Measurements from ENCODE around the gene SBK3. TPM values are rescaled to one million over a fixed set of nuclear protein-coding genes. Genes with fewer than 3 reads are reported as not detected.
"Not testable (repeated sequence)": the region's sequence is repeated elsewhere in the genome, so short reads cannot be mapped to it uniquely, and the experiment has no call there.

The SBK3 gene
- total RNA-seq, 2 donors from 2014 or later = not detected

DNA sequence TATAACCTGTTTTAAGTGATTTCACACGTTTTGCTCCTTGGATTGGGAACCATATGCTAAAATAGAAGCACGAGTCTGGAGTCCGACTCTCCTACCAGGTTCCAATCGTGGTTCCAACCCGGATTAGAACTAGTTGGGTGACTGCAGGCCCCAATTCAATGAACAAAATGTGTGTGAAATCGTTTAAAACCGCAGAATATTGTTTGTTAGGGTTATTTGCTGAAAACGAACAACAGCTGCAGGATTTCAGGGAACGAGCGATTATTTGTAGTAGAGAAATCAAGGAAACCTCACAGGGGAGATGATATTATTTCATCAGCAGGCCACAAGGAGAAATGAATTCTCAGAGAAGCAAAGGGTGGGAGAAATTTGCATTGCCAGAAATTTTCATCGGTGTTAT is 40.4 kb downstream of the SBK3 start:
- DNase-seq (ENCODE audit: low spot score in 2 of 2) (no peak), ATAC-seq (no peak)
- H3K36me3 Mint-ChIP-seq = peaks cover 0 to 9% of the 10 kb centered on the region in 2 donors
- H3K27ac Mint-ChIP-seq = no peak overlapping the region
- H3K9me3 Mint-ChIP-seq = peaks cover 0 to 5% of the 10 kb centered on the region in 2 donors

DNA sequence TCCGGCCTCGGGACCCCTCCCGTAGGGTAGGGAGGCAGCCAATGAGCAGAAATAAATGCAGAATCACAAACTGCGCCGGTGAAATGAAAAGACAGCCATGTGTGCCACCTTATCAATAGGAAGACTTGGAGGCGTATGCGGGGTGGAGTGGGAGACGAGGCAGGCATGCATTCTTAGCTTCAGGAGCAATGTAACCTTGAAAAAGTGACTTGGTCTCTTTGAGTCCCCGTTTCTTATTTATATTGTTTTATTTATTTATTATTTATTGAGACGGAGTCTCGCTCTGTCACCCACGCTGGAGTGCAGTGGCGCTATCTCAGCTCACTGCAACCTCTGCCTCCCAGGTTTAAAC is 41.1 kb downstream of the SBK3 start:
- peak overlapping the region in 1 of 2 donors; percentile 73 for H3K27ac Mint-ChIP-seq
- no peak for DNase-seq (ENCODE audit: low spot score in 2 of 2)
- H3K36me3 Mint-ChIP-seq = peaks cover 0 to 9% of the 10 kb centered on the region in 2 donors
- no peak for ATAC-seq
- H3K9me3 Mint-ChIP-seq = peaks cover 0 to 5% of the 10 kb centered on the region in 2 donors

DNA sequence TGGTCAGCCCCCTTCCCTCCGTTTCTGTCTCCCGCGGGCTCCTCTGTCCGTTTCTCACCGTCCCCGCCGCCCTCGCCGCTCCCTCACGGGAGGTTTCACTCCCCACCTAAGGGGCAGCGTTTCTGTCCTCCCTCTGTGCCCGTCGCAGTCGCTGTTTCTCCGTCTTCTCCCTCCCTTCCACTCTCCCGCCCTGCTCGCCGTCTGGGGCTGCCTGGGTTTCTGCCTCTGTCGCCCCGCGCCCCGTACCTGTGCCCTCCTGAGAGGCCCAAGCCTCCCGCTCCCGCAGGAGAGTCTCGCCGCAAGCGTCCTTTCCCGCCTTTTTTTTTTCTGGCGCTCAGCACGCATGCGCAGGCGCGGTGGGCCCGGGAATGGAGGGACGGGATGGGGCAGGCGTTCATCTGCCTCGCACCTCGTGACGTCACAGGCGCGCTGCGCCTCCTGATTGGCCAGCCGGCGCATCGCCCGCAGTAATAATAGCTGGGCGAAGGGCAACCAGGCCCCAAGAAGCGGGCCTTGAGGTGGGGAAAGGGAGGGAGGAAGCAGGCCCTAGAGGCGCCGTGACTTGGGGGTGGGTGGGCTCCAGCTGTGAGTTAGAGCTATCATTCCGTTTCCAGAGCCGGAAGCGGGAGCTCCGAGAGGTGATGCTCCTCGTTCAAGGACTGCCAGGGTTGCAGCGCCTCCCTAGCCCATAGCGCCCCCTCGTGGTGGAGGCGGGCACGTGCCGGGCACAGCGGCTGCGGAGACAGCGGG is 41.7 kb downstream of the SBK3 start:
- Mint-ChIP-seq H3K27ac (peak overlapping the region; percentile 73), H3K9me3 (peaks cover 0 to 5% of the 10 kb centered on the region in 2 donors), H3K36me3 (peaks cover 0 to 9% of the 10 kb centered on the region in 2 donors)
- ATAC-seq (peak; percentile 86 to 95), DNase-seq (ENCODE audit: low spot score in 2 of 2) (peak; percentile 82 to 99)

DNA sequence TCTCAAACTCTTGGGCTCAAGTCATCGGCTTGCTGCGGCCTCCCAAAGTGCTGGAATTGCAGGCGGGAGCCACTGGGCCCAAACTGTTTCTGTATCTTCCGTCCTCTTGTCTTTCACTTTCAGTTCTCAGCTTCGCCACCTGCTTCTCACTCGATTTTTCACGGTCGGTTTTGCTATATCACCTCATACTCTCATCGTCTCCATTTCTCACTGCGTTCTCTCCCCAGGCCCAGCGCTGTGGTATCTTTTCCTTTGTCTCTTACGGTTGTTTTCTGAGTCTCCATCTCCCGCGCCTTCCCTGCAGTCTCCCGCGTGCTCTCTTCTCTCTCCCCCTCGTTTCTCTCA is 42.2 kb downstream of the SBK3 start:
- peaks cover 0 to 5% of the 10 kb centered on the region in 2 donors for H3K9me3 Mint-ChIP-seq
- no peak for ATAC-seq
- peaks cover 0 to 9% of the 10 kb centered on the region in 2 donors for H3K36me3 Mint-ChIP-seq
- peak overlapping the region; percentile 73 for H3K27ac Mint-ChIP-seq
- DNase-seq (ENCODE audit: low spot score in 2 of 2) = no peak

DNA sequence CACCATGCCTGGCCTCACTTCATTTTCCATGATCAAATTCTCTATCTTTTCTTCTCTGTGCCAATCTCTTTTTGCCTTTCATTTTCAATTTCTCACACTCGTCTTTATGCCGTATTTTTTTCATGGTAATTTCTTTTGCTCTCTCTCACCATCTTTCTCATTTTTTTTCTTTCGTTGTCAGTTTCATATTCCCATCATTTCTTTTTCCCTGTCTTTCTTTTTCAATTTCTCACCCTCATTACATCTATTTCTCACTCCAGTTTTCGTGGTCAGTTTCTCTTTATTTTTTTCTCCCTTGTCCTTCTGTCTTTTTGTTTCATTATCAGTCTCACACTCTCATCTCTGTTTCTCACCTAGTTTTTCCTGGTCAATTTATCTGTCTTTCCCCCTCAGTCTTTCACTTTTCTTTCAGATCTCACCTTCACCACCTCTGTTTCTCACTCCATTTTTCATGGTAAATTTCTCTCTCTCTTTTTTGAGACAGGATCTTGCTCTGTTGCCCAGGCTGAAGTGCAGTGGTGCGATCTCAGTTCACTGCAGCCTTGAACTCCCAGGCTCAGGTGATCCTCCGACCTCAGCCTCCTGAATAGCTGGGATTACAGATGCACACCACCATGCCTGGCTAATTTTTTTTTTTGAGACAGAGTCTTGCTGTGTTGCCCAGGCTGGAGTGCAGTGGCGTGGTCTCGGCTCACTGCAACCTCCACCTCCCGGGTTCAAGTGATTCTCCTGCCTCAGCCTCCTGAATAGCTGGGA is 43.0 kb downstream of the SBK3 start:
- Mint-ChIP-seq H3K27ac (peak overlapping the region; percentile 15 to 55), H3K9me3 (peaks cover 0 to 5% of the 10 kb centered on the region in 2 donors), H3K36me3 (peaks cover 0 to 9% of the 10 kb centered on the region in 2 donors)
- no peak for ATAC-seq
- no peak for DNase-seq (ENCODE audit: low spot score in 2 of 2)

DNA sequence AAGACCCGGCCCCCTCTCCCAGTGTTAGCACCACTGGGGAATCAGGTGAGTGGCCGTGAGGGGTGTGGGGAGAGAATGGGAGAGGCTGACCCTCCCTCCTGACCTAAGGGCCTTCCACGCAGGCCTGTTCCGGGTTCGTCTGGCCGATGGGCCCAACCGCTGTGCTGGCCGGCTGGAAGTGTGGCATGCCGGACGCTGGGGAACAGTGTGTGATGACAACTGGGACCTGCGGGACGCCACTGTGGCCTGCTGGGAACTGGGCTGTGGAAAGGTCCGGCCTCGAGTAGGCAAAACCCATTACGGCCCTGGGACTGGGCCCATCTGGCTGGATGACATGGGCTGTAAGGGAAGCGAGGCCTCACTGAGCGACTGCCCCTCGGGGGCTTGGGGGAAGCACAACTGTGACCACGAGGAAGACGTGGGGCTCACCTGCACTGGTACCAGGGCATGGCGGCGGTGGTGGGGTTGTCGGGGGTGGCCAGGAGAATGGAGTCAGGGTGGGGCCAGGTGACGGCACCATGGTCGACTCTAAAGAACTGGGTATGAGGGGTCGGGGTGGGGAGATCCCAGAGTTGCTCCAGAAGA is 44.9 kb downstream of the SBK3 start:
- H3K9me3 Mint-ChIP-seq = peaks cover 0 to 5% of the 10 kb centered on the region in 2 donors
- H3K27ac Mint-ChIP-seq = no peak overlapping the region
- DNase-seq (ENCODE audit: low spot score in 2 of 2) = no peak
- H3K36me3 Mint-ChIP-seq = peaks cover 0 to 9% of the 10 kb centered on the region in 2 donors
- ATAC-seq = no peak

DNA sequence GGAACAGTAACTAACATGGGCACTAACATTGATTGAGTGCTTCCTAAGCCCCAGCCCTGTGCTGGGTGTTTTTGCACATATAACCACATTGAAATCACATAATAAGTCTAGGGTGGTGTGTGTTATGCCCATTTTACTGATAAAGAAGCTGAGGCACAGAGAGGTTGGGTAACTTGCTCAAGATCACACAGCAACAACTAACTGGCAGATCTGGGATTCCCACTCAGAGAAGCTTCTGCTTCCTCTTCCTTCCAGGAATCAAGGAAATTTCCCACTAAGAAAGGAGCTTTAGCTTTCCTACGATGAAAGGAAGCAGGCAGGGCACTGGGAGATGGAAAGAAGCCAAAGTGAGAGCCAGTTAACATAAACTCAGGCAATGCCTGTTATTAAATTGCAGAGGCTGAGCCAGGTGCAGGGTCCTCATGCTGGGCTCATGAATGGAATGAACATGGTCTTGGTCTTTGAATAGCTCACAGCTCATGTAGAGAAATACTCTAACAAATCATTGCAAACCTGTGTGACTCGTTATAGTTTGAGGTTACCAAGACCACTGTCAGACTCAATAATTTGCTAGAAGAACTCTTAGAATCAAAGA is 47.0 kb downstream of the SBK3 start:
- ATAC-seq (no peak), DNase-seq (ENCODE audit: low spot score in 2 of 2) (no peak)
- Mint-ChIP-seq H3K36me3 (peaks cover 0 to 5% of the 10 kb centered on the region in 2 donors), H3K9me3 (peaks cover 0 to 4% of the 10 kb centered on the region in 2 donors), H3K27ac (no peak overlapping the region)

DNA sequence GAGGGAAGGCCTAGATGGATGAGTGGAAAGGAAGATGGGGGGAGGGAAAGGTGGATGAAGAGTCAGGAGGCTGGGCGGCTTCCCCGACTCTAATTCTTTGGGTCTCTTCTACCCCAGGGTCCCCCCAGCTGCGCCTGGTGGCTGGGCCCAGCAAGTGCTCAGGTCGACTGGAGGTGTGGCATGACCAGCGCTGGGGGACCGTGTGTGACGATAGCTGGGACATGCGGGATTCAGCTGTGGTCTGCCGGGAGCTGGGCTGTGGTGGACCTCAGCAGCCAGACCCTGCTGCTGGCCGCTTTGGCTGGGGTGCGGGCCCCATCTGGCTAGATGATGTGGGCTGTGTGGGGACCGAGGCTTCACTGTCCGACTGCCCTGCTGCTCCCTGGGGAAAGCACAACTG is 47.6 kb downstream of the SBK3 start:
- H3K27ac Mint-ChIP-seq = no peak overlapping the region
- H3K9me3 Mint-ChIP-seq = no peaks in the 10 kb centered on the region
- ATAC-seq (no peak), DNase-seq (ENCODE audit: low spot score in 2 of 2) (no peak)
- H3K36me3 Mint-ChIP-seq = no peaks in the 10 kb centered on the region

DNA sequence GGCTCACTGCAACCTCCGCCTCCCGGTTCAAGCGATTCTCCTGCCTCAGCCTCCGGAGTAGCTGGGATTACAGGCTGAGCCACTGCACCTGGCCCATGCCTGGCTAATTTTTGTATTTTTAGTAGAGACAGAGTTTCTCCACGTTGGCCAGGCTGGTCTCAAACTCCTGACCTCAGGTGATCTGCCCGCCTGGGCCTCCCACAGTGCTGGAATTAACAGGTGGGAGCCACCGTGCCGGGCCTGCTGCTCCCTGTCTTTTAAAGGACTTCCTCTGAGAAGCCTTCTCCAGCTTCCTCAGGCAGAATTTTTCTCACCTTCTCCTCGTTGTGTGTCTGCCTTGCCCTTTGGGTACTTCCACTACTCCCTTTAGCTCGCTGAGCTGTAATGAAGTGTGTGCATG is 48.5 kb downstream of the SBK3 start:
- DNase-seq (ENCODE audit: low spot score in 2 of 2); H3K36me3 Mint-ChIP-seq; H3K9me3 Mint-ChIP-seq; ATAC-seq; H3K27ac Mint-ChIP-seq: not testable (repeated sequence)

DNA sequence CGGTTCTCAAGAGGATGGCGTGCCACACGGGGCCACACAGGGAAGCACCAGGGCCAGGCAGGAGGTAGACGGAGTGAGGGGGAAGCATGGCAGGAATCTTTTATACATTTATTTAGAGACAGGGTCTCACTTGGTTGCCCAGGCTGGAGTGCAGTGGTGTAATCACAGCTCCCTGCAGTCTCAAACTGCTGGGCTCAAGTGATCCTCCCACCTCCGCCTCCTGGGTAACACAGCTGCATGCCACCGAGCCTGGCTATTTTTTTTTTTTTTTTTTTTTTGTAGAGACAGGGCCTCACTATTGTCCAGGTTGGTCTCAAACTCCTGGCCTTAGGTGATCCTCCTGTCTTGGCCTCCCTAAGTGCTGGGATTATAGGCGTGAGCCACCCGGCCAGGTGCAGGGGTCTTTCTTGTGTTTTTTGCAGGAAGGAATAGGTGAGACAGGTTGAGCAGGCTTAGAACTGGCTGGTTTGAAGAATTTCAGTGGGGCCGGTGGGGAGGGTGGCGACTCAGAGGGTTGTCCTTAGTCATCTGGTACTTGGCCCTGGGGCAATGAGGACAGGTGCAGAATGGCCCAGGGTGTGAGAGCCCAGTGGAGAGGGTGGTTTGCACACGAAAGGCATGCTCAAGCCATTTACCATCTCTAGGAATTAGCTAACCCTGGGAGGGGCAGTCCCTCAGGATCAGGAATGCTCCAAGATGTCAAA is 49.5 kb downstream of the SBK3 start:
- DNase-seq (ENCODE audit: low spot score in 2 of 2) (no peak), ATAC-seq (no peak)
- Mint-ChIP-seq H3K9me3 (no peaks in the 10 kb centered on the region), H3K27ac (peak overlapping the region in 1 of 2 donors; percentile 10), H3K36me3 (no peaks in the 10 kb centered on the region)

DNA sequence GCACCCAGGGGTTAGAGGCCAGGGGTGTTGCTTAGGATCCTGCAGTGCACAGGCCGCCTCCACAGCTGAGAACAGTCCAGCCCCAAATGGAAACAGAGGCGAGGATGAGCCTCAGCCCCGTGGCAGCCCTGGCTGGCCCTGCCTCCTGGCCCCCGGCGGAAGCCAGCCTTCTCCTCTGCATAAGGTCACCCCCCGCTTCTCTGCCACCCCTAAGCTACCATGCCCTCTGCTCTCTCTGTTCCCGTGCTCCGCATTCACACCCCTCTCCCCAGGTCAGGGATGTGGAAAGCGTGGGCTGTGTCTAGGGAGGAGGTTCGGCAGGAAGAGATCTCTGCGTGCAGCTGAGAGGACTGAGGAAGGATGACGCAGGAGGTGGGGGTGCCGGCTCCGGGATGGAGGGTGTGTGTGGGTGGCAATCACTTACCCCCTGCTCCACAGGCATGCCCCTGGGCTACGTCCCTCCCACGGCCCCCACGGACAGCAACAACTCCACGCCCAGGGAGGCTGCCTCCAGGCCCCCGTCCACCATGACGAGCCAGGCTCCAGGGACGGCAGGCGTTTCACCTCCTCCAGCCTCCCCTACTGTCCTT is 51.1 kb downstream of the SBK3 start:
- ATAC-seq = peak; percentile 21 to 44
- Mint-ChIP-seq H3K27ac (no peak overlapping the region), H3K9me3 (no peaks in the 10 kb centered on the region), H3K36me3 (no peaks in the 10 kb centered on the region)
- DNase-seq (ENCODE audit: low spot score in 2 of 2) = no peak

DNA sequence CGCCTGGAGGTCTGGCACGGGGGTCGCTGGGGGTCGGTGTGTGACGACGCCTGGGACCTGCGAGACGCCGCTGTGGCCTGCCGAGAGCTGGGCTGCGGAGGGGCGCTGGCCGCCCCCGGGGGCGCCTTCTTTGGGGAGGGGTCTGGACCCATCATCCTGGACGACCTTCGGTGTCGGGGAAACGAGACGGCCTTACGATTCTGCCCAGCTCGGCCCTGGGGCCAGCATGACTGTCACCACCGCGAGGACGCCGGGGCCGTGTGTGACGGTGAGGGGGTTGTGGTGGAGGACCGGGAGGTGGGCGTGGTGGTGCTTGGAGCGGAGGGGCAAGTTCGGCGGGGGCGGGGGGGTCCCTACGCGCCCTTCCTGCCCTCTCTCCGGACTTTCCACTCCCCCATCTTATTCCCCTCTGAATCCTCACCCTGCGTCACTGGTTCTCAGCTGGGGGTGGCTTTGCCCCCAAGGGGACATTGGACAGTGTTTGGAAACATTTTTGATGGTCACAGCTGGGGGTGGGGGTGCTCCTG is 51.6 kb downstream of the SBK3 start:
- Mint-ChIP-seq H3K36me3 (no peaks in the 10 kb centered on the region), H3K9me3 (no peaks in the 10 kb centered on the region), H3K27ac (no peak overlapping the region)
- no peak for ATAC-seq
- no peak for DNase-seq (ENCODE audit: low spot score in 2 of 2)

DNA sequence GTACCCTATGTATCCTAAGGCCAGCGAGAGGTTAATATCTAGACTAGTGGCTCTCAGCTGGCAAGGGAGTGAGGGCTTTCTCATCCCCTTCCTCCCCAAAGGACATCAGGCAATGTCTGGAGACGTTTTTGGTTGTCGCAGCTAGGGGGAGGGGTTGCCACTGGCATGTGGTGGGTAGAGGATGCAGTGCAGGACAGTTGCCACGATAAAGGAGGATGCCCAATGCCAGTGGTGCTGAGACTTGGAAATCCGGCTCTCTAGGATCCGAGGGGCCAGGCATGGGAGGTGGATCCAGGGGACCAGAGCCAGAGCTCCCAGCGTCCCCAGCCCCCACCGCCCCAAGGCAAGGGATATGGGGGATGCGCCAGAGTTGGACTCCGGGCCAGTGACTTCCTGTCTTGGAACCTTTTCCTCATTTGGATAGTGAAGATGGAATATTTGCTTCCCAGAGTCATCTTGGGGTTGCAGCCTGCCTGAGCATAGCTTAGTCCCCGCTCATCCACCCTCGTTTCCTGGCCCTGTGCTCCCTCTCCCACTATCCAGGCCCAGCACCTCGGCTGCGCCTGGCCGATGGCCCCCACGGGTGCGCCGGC is 52.2 kb downstream of the SBK3 start:
- H3K27ac Mint-ChIP-seq = no peak overlapping the region
- no peak for ATAC-seq
- H3K9me3 Mint-ChIP-seq = no peaks in the 10 kb centered on the region
- DNase-seq (ENCODE audit: low spot score in 2 of 2) = no peak
- no peaks in the 10 kb centered on the region for H3K36me3 Mint-ChIP-seq

DNA sequence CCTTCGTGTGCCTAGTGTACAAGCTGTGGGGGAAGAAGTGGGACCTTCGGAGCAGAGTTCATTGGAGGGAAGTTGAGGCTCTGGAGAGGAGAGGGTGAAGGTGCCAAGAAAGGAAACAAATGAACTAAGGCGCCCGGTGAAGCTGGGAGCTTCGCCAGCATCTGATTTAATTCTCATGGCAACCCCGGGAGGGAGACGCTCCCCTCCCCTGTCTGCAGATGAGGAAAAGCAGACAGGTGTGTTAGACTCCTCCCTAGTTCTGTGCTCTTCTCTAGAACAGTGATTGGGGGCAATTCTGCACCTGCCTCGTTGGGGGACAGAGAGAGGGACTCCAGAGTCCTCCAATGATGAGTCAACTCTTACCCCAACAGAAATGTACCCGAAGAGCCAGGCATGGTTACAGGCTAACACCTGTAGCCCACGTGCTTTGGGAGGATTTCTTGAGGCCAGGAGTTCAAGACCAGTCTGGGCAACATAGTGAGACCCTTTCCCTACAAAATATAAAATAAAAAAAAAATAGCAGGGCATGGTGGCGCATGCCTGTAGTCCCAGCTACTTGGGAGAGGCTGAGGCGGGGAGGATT is 52.9 kb downstream of the SBK3 start:
- H3K36me3 Mint-ChIP-seq = no peaks in the 10 kb centered on the region
- DNase-seq (ENCODE audit: low spot score in 2 of 2) (no peak), ATAC-seq (no peak)
- no peak overlapping the region for H3K27ac Mint-ChIP-seq
- no peaks in the 10 kb centered on the region for H3K9me3 Mint-ChIP-seq

DNA sequence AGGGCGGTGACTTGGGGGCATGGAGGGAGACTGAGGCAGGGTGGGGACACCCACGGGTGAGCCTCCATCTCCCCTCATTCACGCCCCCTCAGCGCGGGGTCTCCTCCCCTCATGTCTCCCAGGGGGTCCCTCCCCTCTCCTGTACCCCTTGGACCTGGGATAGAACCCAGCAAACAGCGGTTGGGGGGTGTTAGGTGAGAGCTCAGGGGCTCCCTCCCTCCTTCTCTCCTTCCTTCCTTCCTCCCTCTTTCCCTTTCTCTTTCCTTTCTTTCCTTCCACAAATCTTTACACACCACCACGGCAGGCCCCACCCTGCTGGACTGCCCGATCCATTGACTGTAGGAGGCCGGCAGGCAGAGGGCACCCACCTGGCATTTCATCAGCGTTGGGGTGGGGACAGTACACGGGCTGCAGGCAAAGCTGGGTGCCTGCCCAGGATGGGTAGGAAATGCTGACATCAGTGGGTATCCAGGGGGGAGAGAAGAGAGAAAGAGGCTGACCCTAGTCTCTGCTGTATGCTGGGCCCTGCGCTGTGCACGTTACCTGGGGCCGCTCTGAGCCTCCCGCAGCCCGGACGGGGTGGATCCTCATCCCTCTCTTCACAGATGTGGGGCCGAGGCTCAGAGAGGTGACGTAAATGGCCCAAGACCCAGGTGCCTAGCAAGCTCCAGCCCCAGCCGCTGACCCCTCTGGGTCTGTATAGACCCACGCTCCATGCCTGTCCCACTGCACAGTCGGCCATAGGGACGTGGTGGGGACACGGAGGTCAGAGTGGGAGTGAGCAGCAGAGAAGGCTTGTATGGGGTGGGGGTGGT is 53.6 kb downstream of the SBK3 start:
- no peak for DNase-seq (ENCODE audit: low spot score in 2 of 2)
- no peak for ATAC-seq
- no peaks in the 10 kb centered on the region for H3K36me3 Mint-ChIP-seq
- H3K27ac Mint-ChIP-seq = no peak overlapping the region
- no peaks in the 10 kb centered on the region for H3K9me3 Mint-ChIP-seq
